A673 (cell line): ENCODE measurements around the gene UBA6. TPM values are rescaled to one million over a fixed set of nuclear protein-coding genes. Genes with fewer than 3 reads are reported as not detected.
"Not testable (repeated sequence)": the region's sequence is repeated elsewhere in the genome, so short reads cannot be mapped to it uniquely, and the experiment has no call there.

ENCODE experiments used
- BruUV-seq: library from RNA; stranded (reverse); fragments of 400-500 nt; replicated peaks from 2 replicates; lab custom pipeline; 2021; lab: Mats Ljungman, UMichigan
- CTCF ChIA-PET: fragments of 300-600 bp; sonication (Branson Sonifier 250); formaldehyde crosslinking; loops from one replicate; lab custom pipeline; 2022; ENCODE audit warnings: antibody characterized with exemption; lab: Charles Lee
- POLR2A ChIA-PET: fragments of 300-600 bp; sonication (Branson Sonifier 250); formaldehyde crosslinking; loops from one replicate; lab custom pipeline; 2022; ENCODE audit warnings: antibody characterized with exemption; ENCODE audit not compliant: low non-redundant PET; lab: Charles Lee
- DNase-seq: peaks from one replicate; pipeline ENCODE4 v3.0.0-alpha.2; 2015; ENCODE audit warnings: low spot score
- H3K27ac ChIP-seq: fragments of 200-600 bp; sonication (generic); 2 replicates; pipeline ENCODE4 v1.5.1; 2016; ENCODE audit warnings: mixed run types, low read depth, mild to moderate bottlenecking, mixed read lengths, antibody characterized with exemption, low read length; ENCODE audit not compliant: poor library complexity, severe bottlenecking
- H3K27me3 ChIP-seq: fragments of 200-600 bp; sonication (generic); replicated peaks from 2 replicates; pipeline ENCODE4 v1.6.1; 2017; ENCODE audit warnings: mixed run types, low read depth, mild to moderate bottlenecking, mixed read lengths, antibody characterized with exemption, low read length; ENCODE audit not compliant: insufficient read depth, poor library complexity
- H3K36me3 ChIP-seq: fragments of 200-600 bp; sonication (generic); 2 replicates; pipeline ENCODE4 v1.6.1; 2016; ENCODE audit warnings: mixed run types, mild to moderate bottlenecking, mixed read lengths, antibody characterized with exemption, low read length; ENCODE audit not compliant: insufficient read depth, poor library complexity, severe bottlenecking
- H3K4me1 ChIP-seq: fragments of 200-600 bp; sonication (generic); 2 replicates; pipeline ENCODE4 v1.6.1; 2017; ENCODE audit warnings: mixed run types, mild to moderate bottlenecking, mixed read lengths, antibody characterized with exemption, low read length; ENCODE audit not compliant: insufficient read depth, poor library complexity, severe bottlenecking
- H3K4me3 ChIP-seq: fragments of 200-600 bp; sonication (generic); 2 replicates; pipeline ENCODE4 v1.5.1; 2016; ENCODE audit warnings: low read depth, mixed run types, mild to moderate bottlenecking, mixed read lengths, low read length; ENCODE audit not compliant: poor library complexity, severe bottlenecking
- H3K9me3 ChIP-seq: fragments of 200-600 bp; sonication (generic); 2 replicates; pipeline ENCODE4 v1.6.1; 2016; ENCODE audit warnings: mixed run types, low read depth, mild to moderate bottlenecking, mixed read lengths, antibody characterized with exemption, low read length; ENCODE audit not compliant: poor library complexity, severe bottlenecking
- CTCF ChIP-seq: fragments of 300-800, 200-600 bp; sonication (generic); conservative IDR thresholded peaks from 2 replicates; pipeline ENCODE4 v1.5.1; 2017; ENCODE audit warnings: low read depth, mild to moderate bottlenecking, antibody characterized with exemption, low read length, moderate library complexity, mixed read lengths
- EZH2 ChIP-seq: fragments of 200-600 bp; sonication (generic); IDR thresholded peaks from 2 replicates; pipeline ENCODE4 v1.6.1; 2017; ENCODE audit warnings: borderline replicate concordance, low read depth, mild to moderate bottlenecking, mixed read lengths, antibody characterized with exemption, low read length; ENCODE audit not compliant: poor library complexity, severe bottlenecking
- intact Hi-C: fragments of 100-400 bp; cut with micrococcal nuclease; formaldehyde crosslinking; loops from one replicate; pipeline ENCODE4 v1.10.0; 2022; ENCODE audit not compliant: unreplicated experiment
- total RNA-seq: library from RNA; stranded (reverse); gene quantifications from 2 replicates; pipeline ENCODE4 v1.2.3, GENCODE V29; 2021

UBA6 gene
- total RNA-seq, 1 experiment from 2014 or later = 33.2 TPM

- BruUV-seq = no TSS peak
- no peak for DNase-seq
- intact Hi-C loops = no loop called here
- H3K4me1 ChIP-seq = no peaks in the 10 kb centered on the region
- no peaks in the 10 kb centered on the region for H3K9me3 ChIP-seq
- no peak overlapping the region for H3K27ac ChIP-seq
- TF ChIP-seq EZH2 = no peak
- no peak for TF ChIP-seq CTCF
- ChIA-PET CTCF (no interaction called here), POLR2A (no interaction called here)
- no peak overlapping the region for H3K4me3 ChIP-seq
- H3K36me3 ChIP-seq = no peaks in the 10 kb centered on the region
- H3K27me3 ChIP-seq = no peaks in the 10 kb centered on the region
These were observed 11.9 kb upstream of the UBA6 start for GRCh38 chr4:67712650-67713528.

GRCh38 chr4:67712000-67712625 lies 11.2 kb upstream of the UBA6 start:
- Histone ChIP-seq H3K36me3 (no peaks in the 10 kb centered on the region), H3K27ac (no peak overlapping the region), H3K4me1 (no peaks in the 10 kb centered on the region), H3K4me3 (no peak overlapping the region), H3K9me3 (no peaks in the 10 kb centered on the region), H3K27me3 (no peaks in the 10 kb centered on the region)
- ChIA-PET POLR2A (no interaction called here), CTCF (no interaction called here)
- TF ChIP-seq CTCF (no peak), EZH2 (no peak)
- BruUV-seq = no TSS peak
- DNase-seq = no peak
- intact Hi-C loops = no loop called here

- H3K4me1 ChIP-seq, H3K27me3 ChIP-seq, BruUV-seq, H3K27ac ChIP-seq, H3K9me3 ChIP-seq, DNase-seq, CTCF ChIA-PET, POLR2A ChIA-PET, H3K4me3 ChIP-seq, H3K36me3 ChIP-seq: not testable (repeated sequence)
- intact Hi-C loops = loop anchor here (10.0 kb wide), 1 partner anchor 162 kb away; the partner anchor contains the start of gene CENPC
These were observed 5.7 kb upstream of the UBA6 start for GRCh38 chr4:67706682-67707081.
